SK-N-SH treated with all-trans-retinoic acid at 6 μM for 48 hours (cell line): Measurements from ENCODE around the gene SPATA25.

ENCODE experiments used
- ATAC-seq: fragments of 200-7000 bp; cut with Tn5 transposase; 3 replicates; pipeline ENCODE4 v1.9.1; 2020; ENCODE audit warnings: mild to moderate bottlenecking, moderate library complexity
- BACH2 ChIP-seq: fragments of 250-450 bp; sonication (Bioruptor Pico); IDR thresholded peaks from 2 replicates; pipeline ENCODE4 v1.9.0; 2021; ENCODE audit warnings: mild to moderate bottlenecking, borderline replicate concordance
- CSDC2 ChIP-seq: fragments of 250-450 bp; sonication (Bioruptor Pico); IDR thresholded peaks from 2 replicates; pipeline ENCODE4 v1.5.0; 2020; ENCODE audit warnings: mild to moderate bottlenecking, moderate library complexity
- ESRRG ChIP-seq: fragments of 250-450 bp; sonication (Bioruptor Pico); IDR thresholded peaks from 2 replicates; pipeline ENCODE4 v1.6.1; 2021; ENCODE audit warnings: mild to moderate bottlenecking
- GLIS3 ChIP-seq: fragments of 250-450 bp; sonication (Bioruptor Pico); IDR thresholded peaks from 2 replicates; pipeline ENCODE4 v1.5.0; 2020; ENCODE audit warnings: mild to moderate bottlenecking, moderate library complexity
- ISL1 ChIP-seq: fragments of 250-450 bp; sonication (Bioruptor Pico); IDR thresholded peaks from 2 replicates; pipeline ENCODE4 v2.1.2; 2022; ENCODE audit warnings: mild to moderate bottlenecking, moderate library complexity
- OSR1 ChIP-seq: fragments of 250-450 bp; sonication (Bioruptor Pico); IDR thresholded peaks from 2 replicates; pipeline ENCODE4 v1.8.0; 2022; ENCODE audit warnings: moderate library complexity, mild to moderate bottlenecking, inconsistent platforms
- POU6F1 ChIP-seq: fragments of 250-450 bp; sonication (Bioruptor Pico); IDR thresholded peaks from 2 replicates; pipeline ENCODE4 v1.8.0; 2021; ENCODE audit warnings: low read depth, mild to moderate bottlenecking, moderate library complexity, borderline replicate concordance
- RARB ChIP-seq: fragments of 250-450 bp; sonication (Bioruptor Pico); IDR thresholded peaks from 2 replicates; pipeline ENCODE4 v1.8.0; 2021; ENCODE audit warnings: mild to moderate bottlenecking, moderate library complexity
- SNAI2 ChIP-seq: fragments of 250-450 bp; sonication (Bioruptor Pico); IDR thresholded peaks from 2 replicates; pipeline ENCODE4 v1.5.0; 2020; ENCODE audit warnings: mild to moderate bottlenecking, moderate library complexity
- TCF4 ChIP-seq: fragments of 250-450 bp; sonication (Bioruptor Pico); IDR thresholded peaks from 2 replicates; pipeline ENCODE4 v1.8.0; 2021; ENCODE audit warnings: mild to moderate bottlenecking, moderate library complexity, borderline replicate concordance
- ZFP3 ChIP-seq: fragments of 250-450 bp; sonication (Bioruptor Pico); IDR thresholded peaks from 2 replicates; pipeline ENCODE4 v1.5.0; 2020; ENCODE audit warnings: mild to moderate bottlenecking, moderate library complexity
- ZFP30 ChIP-seq: fragments of 450-650 bp; formaldehyde crosslinking; IDR thresholded peaks from 2 replicates; pipeline ENCODE4 v1.5.0; 2022; ENCODE audit warnings: mild to moderate bottlenecking, moderate library complexity
- ZNF565 ChIP-seq: fragments of 450-650 bp; formaldehyde crosslinking; conservative IDR thresholded peaks from 2 replicates; pipeline ENCODE4 v1.5.0; 2020; ENCODE audit warnings: low read depth, mild to moderate bottlenecking, moderate library complexity
- ZNF70 ChIP-seq: fragments of 450-650 bp; formaldehyde crosslinking; IDR thresholded peaks from 2 replicates; pipeline ENCODE4 v1.5.0; 2020; ENCODE audit warnings: mild to moderate bottlenecking, moderate library complexity
- ZNF8 ChIP-seq: fragments of 450-650 bp; formaldehyde crosslinking; IDR thresholded peaks from 2 replicates; pipeline ENCODE4 v1.5.0; 2020; ENCODE audit warnings: mild to moderate bottlenecking, moderate library complexity
- TF ChIP-seq, protein P1 (sequence below): fragments of 250-450 bp; sonication (Bioruptor Pico); IDR thresholded peaks from 2 replicates; pipeline ENCODE4 v1.5.0; 2020; ENCODE audit warnings: mild to moderate bottlenecking, moderate library complexity

Gene SPATA25

DNA sequence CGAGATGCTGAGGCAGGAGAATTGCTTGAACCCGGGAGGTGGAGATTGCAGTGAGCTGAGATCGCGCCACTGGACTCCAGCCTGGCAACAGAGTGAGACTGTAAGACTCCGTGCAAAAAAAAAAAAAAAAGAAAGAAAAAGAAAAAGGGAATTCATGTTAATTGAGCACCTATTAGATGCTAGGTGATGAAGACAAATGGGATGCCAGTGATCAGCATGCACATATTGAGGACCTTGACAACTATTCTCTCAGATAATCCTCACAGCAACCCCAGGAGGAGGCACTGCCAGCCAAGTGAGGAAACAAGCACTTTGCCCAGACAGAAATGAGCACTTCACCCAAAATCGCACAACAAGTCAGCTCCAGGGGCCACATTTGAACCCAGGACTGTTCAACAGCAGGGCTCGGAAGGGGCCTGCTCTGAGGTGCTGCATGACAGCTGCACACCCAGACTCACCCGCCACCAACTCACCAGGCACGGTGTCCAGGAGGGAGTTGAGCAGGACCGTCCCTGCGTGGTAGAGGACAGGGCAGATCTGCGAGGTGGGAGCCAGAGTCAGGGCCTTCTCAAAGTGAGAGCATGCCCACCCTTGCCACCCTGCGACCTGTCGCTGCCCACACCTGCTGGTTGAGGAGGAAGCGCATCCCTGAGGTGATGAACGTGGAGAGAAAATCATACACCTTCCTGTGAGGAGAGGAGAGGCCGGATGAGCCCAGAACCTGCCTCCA lies 20.0 kb upstream of the SPATA25 start:
- TF ChIP-seq ZNF70 (CRISPR knock-in tag) (no peak), ISL1 (CRISPR knock-in tag) (no peak), ZNF565 (CRISPR knock-in tag) (no peak), CSDC2 (CRISPR knock-in tag) (no peak), GLIS3 (CRISPR knock-in tag) (no peak), ZNF8 (CRISPR knock-in tag) (no peak), SNAI2 (no peak)
- TF ChIP-seq, protein P1, sequence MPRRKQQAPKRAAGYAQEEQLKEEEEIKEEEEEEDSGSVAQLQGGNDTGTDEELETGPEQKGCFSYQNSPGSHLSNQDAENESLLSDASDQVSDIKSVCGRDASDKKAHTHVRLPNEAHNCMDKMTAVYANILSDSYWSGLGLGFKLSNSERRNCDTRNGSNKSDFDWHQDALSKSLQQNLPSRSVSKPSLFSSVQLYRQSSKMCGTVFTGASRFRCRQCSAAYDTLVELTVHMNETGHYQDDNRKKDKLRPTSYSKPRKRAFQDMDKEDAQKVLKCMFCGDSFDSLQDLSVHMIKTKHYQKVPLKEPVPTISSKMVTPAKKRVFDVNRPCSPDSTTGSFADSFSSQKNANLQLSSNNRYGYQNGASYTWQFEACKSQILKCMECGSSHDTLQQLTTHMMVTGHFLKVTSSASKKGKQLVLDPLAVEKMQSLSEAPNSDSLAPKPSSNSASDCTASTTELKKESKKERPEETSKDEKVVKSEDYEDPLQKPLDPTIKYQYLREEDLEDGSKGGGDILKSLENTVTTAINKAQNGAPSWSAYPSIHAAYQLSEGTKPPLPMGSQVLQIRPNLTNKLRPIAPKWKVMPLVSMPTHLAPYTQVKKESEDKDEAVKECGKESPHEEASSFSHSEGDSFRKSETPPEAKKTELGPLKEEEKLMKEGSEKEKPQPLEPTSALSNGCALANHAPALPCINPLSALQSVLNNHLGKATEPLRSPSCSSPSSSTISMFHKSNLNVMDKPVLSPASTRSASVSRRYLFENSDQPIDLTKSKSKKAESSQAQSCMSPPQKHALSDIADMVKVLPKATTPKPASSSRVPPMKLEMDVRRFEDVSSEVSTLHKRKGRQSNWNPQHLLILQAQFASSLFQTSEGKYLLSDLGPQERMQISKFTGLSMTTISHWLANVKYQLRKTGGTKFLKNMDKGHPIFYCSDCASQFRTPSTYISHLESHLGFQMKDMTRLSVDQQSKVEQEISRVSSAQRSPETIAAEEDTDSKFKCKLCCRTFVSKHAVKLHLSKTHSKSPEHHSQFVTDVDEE (CRISPR knock-in tag) = no peak
- no peak for ATAC-seq

- no peak for TF ChIP-seq ESRRG (CRISPR knock-in tag)
- TF ChIP-seq OSR1 = no peak
- TF ChIP-seq SNAI2 = no peak
- TF ChIP-seq, protein P1 (CRISPR knock-in tag) = no peak
- TF ChIP-seq POU6F1 (CRISPR knock-in tag) = no peak
- no peak for TF ChIP-seq ISL1 (CRISPR knock-in tag)
- TF ChIP-seq ZFP3 (CRISPR knock-in tag) = no peak
- TF ChIP-seq RARB = no peak
- TF ChIP-seq TCF4 (CRISPR knock-in tag) = no peak
- TF ChIP-seq BACH2 = no peak
- TF ChIP-seq, all 23 proteins: peak for 0
- ATAC-seq = no peak
Measured at GRCh38 chr20:45905505-45906079, 18.2 kb upstream of the SPATA25 start.

- no peak; the same call in 2 of the 3 replicates for ATAC-seq
- TF ChIP-seq RARB = no peak
- no peak for TF ChIP-seq ZFP30
- no peak for TF ChIP-seq TCF4 (CRISPR knock-in tag)
- TF ChIP-seq, protein P1 (CRISPR knock-in tag) = no peak
- no peak for TF ChIP-seq ESRRG (CRISPR knock-in tag)
Measured at GRCh38 chr20:45904583-45905504, 17.4 kb upstream of the SPATA25 start.
